ENCODE results near the gene SUPT6H.

The SUPT6H gene

GRCh38 chr17:28661635-28662526, at the start of gene SUPT6H, which contains the start of gene SDF2:
Gene SUPT6H, plus strand, starts transcription at chr17:28662205. Its CDS starts 11,197 bp downstream, at chr17:28673402.
Gene SDF2, minus strand, starts transcription at chr17:28661906. Its CDS starts 30 bp downstream, at chr17:28661876.
- peak; percentile 29 for TF ChIP-seq CTCF (IDR thresholded peaks at IDR 0.05; ENCODE audit: low read depth, low read length, missing control alignments)
- DNase-seq (ENCODE audit: low read depth), result peak; percentile 67

GRCh38 chr17:28612531-28612930, 49.5 kb upstream of the SUPT6H start:
- TF ChIP-seq CTCF (IDR thresholded peaks at IDR 0.05; ENCODE audit: low read depth, low read length, missing control alignments), result no peak
- no peak overlapping the region for H3K4me3 ChIP-seq (ENCODE audit: low read depth, low read length)
- no peak for DNase-seq (ENCODE audit: low read depth)

More at GRCh38 chr17:28661635-28662526, at the start of gene SUPT6H, which contains the start of gene SDF2:
- H3K4me3 ChIP-seq (ENCODE audit: low read depth, low read length), result peak within 1 kb of the TSS; percentile 74

GRCh38 chr17:28612936-28613872, 48.8 kb upstream of the SUPT6H start:
- H3K4me3 ChIP-seq (ENCODE audit: low read depth, low read length), result no peak overlapping the region
- no peak for DNase-seq (ENCODE audit: low read depth)
- peak; percentile 73 for TF ChIP-seq CTCF (IDR thresholded peaks at IDR 0.05; ENCODE audit: low read depth, low read length, missing control alignments)

GRCh38 chr17:28613931-28614381, 48.0 kb upstream of the SUPT6H start, which contains the start of gene RSKR:
Gene RSKR, minus strand, starts transcription at chr17:28614185. Its CDS starts 24 bp downstream, at chr17:28614161.
- no peak for DNase-seq (ENCODE audit: low read depth)
- H3K4me3 ChIP-seq (ENCODE audit: low read depth, low read length), result no peak within 1 kb of the TSS
- no peak for TF ChIP-seq CTCF (IDR thresholded peaks at IDR 0.05; ENCODE audit: low read depth, low read length, missing control alignments)

GRCh38 chr17:28615260-28615940, 46.6 kb upstream of the SUPT6H start:
- DNase-seq (ENCODE audit: low read depth), result no peak
- no peak overlapping the region for H3K4me3 ChIP-seq (ENCODE audit: low read depth, low read length)
- TF ChIP-seq CTCF (IDR thresholded peaks at IDR 0.05; ENCODE audit: low read depth, low read length, missing control alignments), result no peak

- no peak for TF ChIP-seq CTCF (IDR thresholded peaks at IDR 0.05; ENCODE audit: low read depth, low read length, missing control alignments)
- no peak overlapping the region for H3K4me3 ChIP-seq (ENCODE audit: low read depth, low read length)
- no peak for DNase-seq (ENCODE audit: low read depth)
Observed at GRCh38 chr17:28616281-28616680, 45.7 kb upstream of the SUPT6H start.
